ENCODE data around the gene ZP2. TPM values are rescaled to one million over a fixed set of nuclear protein-coding genes. Genes with fewer than 3 reads are reported as not detected.
"Not testable (repeated sequence)": the region's sequence is repeated elsewhere in the genome, so short reads cannot be mapped to it uniquely, and the experiment has no call there.

ZP2 gene
- total RNA-seq (not detected), total RNA-seq (0 to 0.09 (median 0) reads per million in 29 experiments)
- not detected for total RNA-seq (2013)

DNA sequence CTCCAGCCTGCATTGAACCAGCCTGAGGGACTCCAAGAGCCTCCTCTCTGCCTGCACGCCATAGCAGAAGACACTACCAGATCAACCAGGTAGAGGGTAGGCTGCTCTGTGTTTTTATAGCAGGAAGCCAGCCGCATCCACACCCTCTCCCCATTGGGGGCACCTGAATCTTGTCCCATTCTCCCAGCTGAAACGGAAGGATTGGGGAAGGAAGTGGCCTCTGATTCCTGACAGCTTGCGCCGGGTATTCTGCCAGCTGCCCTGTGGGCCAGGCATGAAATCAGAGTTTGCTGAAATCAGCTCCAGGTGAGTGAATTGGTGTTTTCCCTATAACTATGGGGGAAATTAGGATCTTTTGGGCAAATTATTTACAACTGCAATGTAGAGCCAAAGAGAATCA, at the start of gene ZP2:
Gene ZP2 (minus strand): TSS at position 89 of the 400 bp plus-strand sequence. CDS start 27 bp downstream, at position 62.
- H3K9me3 ChIP-seq, result no peaks in the 10 kb centered on the region
- ChIA-PET POLR2A (no interaction called here), CTCF (no interaction called here)
- no peaks in the 10 kb centered on the region for H3K4me1 Mint-ChIP-seq
- no peak within 1 kb of the TSS for H3K4me3 ChIP-seq (ENCODE audit: control insufficient read depth in 1 of 2, extremely low read depth in 1 of 2, low read length in 1 of 2)
- H3K27me3 Mint-ChIP-seq, result peaks cover 23 to 28% of the 10 kb centered on the region in 2 donors
- H3K4me1 ChIP-seq (ENCODE audit: control insufficient read depth in 1 of 2, extremely low read depth in 1 of 2, insufficient read depth in 2 of 2, low read length in 2 of 2), result no peaks in the 10 kb centered on the region
- H3K9me3 Mint-ChIP-seq, result no peaks in the 10 kb centered on the region
- 75% methylated on average over 2 of the region's 5 CpGs for WGBS (ENCODE audit: insufficient coverage)
- no peaks in the 10 kb centered on the region for H3K36me3 ChIP-seq (ENCODE audit: control insufficient read depth in 2 of 2, extremely low read depth in 1 of 2, insufficient read depth in 1 of 2, low read length in 1 of 2)
- H3K4me3 Mint-ChIP-seq, result no peak within 1 kb of the TSS
- H3K27ac Mint-ChIP-seq, result no peak within 1 kb of the TSS
- DNase-seq (no peak), ATAC-seq (replicated peaks in 1 of 4) (no peak)
- peaks cover 3 to 14% of the 10 kb centered on the region in 2 experiments for H3K27me3 ChIP-seq (replicated peaks in 1 of 2; ENCODE audit: control insufficient read depth in 2 of 2, extremely low read depth in 1 of 2, insufficient read depth in 2 of 2, low read length in 1 of 2)
- H3K36me3 Mint-ChIP-seq, result no peaks in the 10 kb centered on the region
- no peak within 1 kb of the TSS for H3K27ac ChIP-seq (ENCODE audit: low read length)

DNA sequence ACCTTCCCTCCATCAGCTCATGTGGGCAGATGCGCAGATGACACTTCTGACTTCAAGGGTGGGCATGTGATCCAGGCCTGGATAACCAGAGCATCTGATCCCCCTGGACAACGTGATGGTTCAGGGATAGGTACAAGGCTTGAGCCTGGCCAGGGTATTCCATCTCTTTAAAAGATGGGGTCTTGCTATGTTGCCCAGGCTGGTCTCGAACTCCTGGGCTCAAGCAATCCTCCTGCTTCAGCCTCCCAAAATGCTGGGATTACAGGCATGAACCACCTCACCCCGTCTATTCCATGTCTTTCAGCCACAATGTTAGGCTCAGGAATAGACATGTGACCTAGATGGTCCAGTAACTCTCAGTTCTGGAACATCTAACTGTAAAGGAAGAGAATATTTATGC, 45.9 kb upstream of the ZP2 start:
- 80% methylated on average over 3 of the region's 4 CpGs for WGBS (ENCODE audit: insufficient coverage)
- H3K4me3 Mint-ChIP-seq, result no peak overlapping the region
- CTCF ChIA-PET, result no interaction called here
- H3K4me1 Mint-ChIP-seq, result no peaks in the 10 kb centered on the region
- no peaks in the 10 kb centered on the region for H3K36me3 ChIP-seq (ENCODE audit: control insufficient read depth in 2 of 2, extremely low read depth in 1 of 2, insufficient read depth in 1 of 2, low read length in 1 of 2)
- H3K27me3 Mint-ChIP-seq, result peaks cover 8 to 9% of the 10 kb centered on the region in 2 donors
- no peaks in the 10 kb centered on the region for H3K36me3 Mint-ChIP-seq
- POLR2A ChIA-PET, result no interaction called here
- DNase-seq (no peak), ATAC-seq (replicated peaks in 1 of 4) (no peak)
- H3K27ac ChIP-seq (ENCODE audit: low read length), result no peak overlapping the region
- H3K9me3 Mint-ChIP-seq, result no peaks in the 10 kb centered on the region
- no peak overlapping the region for H3K4me3 ChIP-seq (ENCODE audit: control insufficient read depth in 1 of 2, extremely low read depth in 1 of 2, low read length in 1 of 2)
- H3K4me1 ChIP-seq (ENCODE audit: control insufficient read depth in 1 of 2, extremely low read depth in 1 of 2, insufficient read depth in 2 of 2, low read length in 2 of 2), result no peaks in the 10 kb centered on the region
- H3K27ac Mint-ChIP-seq, result no peak overlapping the region
- H3K9me3 ChIP-seq, result no peaks in the 10 kb centered on the region
- H3K27me3 ChIP-seq (replicated peaks in 1 of 2; ENCODE audit: control insufficient read depth in 2 of 2, extremely low read depth in 1 of 2, insufficient read depth in 2 of 2, low read length in 1 of 2), result peaks cover 3 to 18% of the 10 kb centered on the region in 2 experiments

DNA sequence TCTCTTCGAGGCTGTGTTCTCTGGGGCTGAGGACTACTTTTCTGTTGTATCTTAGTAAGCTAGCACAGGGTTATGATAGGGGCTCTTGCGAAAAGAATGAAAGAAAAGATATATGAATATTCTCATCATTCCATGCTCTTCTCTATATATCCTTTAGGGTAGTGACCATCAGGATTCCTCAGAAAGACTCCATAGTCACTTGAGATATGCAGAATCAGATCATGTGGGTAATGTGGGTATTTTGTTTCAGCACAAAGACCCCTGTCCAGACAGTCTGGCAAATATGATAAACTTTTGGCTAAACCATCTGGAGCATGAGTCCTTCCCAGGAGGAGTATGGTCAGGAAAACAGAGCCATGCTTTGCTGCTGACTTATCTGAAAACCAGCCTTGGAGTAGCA, 45.3 kb upstream of the ZP2 start:
- DNase-seq (no peak), ATAC-seq (replicated peaks in 1 of 4) (no peak)
- Mint-ChIP-seq H3K4me3 (no peak overlapping the region), H3K36me3 (no peaks in the 10 kb centered on the region), H3K27ac (no peak overlapping the region), H3K27me3 (peaks cover 9 to 10% of the 10 kb centered on the region in 2 donors), H3K9me3 (no peaks in the 10 kb centered on the region), H3K4me1 (no peaks in the 10 kb centered on the region)
- no peaks in the 10 kb centered on the region for H3K36me3 ChIP-seq (ENCODE audit: control insufficient read depth in 2 of 2, extremely low read depth in 1 of 2, insufficient read depth in 1 of 2, low read length in 1 of 2)
- H3K27ac ChIP-seq (ENCODE audit: low read length), result no peak overlapping the region
- H3K9me3 ChIP-seq, result no peaks in the 10 kb centered on the region
- no peaks in the 10 kb centered on the region for H3K4me1 ChIP-seq (ENCODE audit: control insufficient read depth in 1 of 2, extremely low read depth in 1 of 2, insufficient read depth in 2 of 2, low read length in 2 of 2)
- H3K27me3 ChIP-seq (replicated peaks in 1 of 2; ENCODE audit: control insufficient read depth in 2 of 2, extremely low read depth in 1 of 2, insufficient read depth in 2 of 2, low read length in 1 of 2), result peaks cover 3 to 18% of the 10 kb centered on the region in 2 experiments
- no CpG with 5 or more reads among the region's 2 CpGs for WGBS (ENCODE audit: insufficient coverage)
- ChIA-PET POLR2A (no interaction called here), CTCF (no interaction called here)
- H3K4me3 ChIP-seq (ENCODE audit: control insufficient read depth in 1 of 2, extremely low read depth in 1 of 2, low read length in 1 of 2), result no peak overlapping the region

GRCh38 chr16:21253470-21253869, 42.1 kb upstream of the ZP2 start:
- ChIA-PET POLR2A (no interaction called here), CTCF (no interaction called here)

GRCh38 chr16:21250072-21250923, 38.9 kb upstream of the ZP2 start:
- no peaks in the 10 kb centered on the region for H3K9me3 ChIP-seq
- Mint-ChIP-seq H3K4me3 (no peak overlapping the region), H3K27me3 (peaks cover 30 to 32% of the 10 kb centered on the region in 2 donors), H3K27ac (no peak overlapping the region), H3K9me3 (no peaks in the 10 kb centered on the region), H3K4me1 (no peaks in the 10 kb centered on the region), H3K36me3 (no peaks in the 10 kb centered on the region)
- H3K27ac ChIP-seq (ENCODE audit: low read length), result no peak overlapping the region
- no peaks in the 10 kb centered on the region for H3K36me3 ChIP-seq (ENCODE audit: control insufficient read depth in 2 of 2, extremely low read depth in 1 of 2, insufficient read depth in 1 of 2, low read length in 1 of 2)
- peaks cover 0 to 11% of the 10 kb centered on the region in 2 experiments for H3K27me3 ChIP-seq (replicated peaks in 1 of 2; ENCODE audit: control insufficient read depth in 2 of 2, extremely low read depth in 1 of 2, insufficient read depth in 2 of 2, low read length in 1 of 2)
- 57% methylated on average over 9 of the region's 15 CpGs for WGBS (ENCODE audit: insufficient coverage)
- no peak for ATAC-seq (replicated peaks in 1 of 4)
- CTCF ChIA-PET, result interaction anchor here in 1 of 2 donors (0.6 kb wide), 1 partner anchor 22 kb away, joined by 4 read pairs; no protein-coding TSS in a partner anchor
- no peaks in the 10 kb centered on the region for H3K4me1 ChIP-seq (ENCODE audit: control insufficient read depth in 1 of 2, extremely low read depth in 1 of 2, insufficient read depth in 2 of 2, low read length in 2 of 2)
- no peak overlapping the region for H3K4me3 ChIP-seq (ENCODE audit: control insufficient read depth in 1 of 2, extremely low read depth in 1 of 2, low read length in 1 of 2)
- POLR2A ChIA-PET, result no interaction called here
- DNase-seq, result no peak

More at GRCh38 chr16:21253470-21253869, 42.1 kb upstream of the ZP2 start:
- H3K4me3 ChIP-seq (ENCODE audit: control insufficient read depth in 1 of 2, extremely low read depth in 1 of 2, low read length in 1 of 2), result no peak overlapping the region
- Mint-ChIP-seq H3K36me3 (no peaks in the 10 kb centered on the region), H3K4me3 (no peak overlapping the region), H3K27ac (no peak overlapping the region), H3K27me3 (peaks cover 22 to 27% of the 10 kb centered on the region in 2 donors), H3K9me3 (no peaks in the 10 kb centered on the region), H3K4me1 (no peaks in the 10 kb centered on the region)
- no CpG with 5 or more reads among the region's 3 CpGs for WGBS (ENCODE audit: insufficient coverage)
- peaks cover 3 to 18% of the 10 kb centered on the region in 2 experiments for H3K27me3 ChIP-seq (replicated peaks in 1 of 2; ENCODE audit: control insufficient read depth in 2 of 2, extremely low read depth in 1 of 2, insufficient read depth in 2 of 2, low read length in 1 of 2)
- no peak for ATAC-seq (replicated peaks in 1 of 4)
- DNase-seq, result no peak
- H3K36me3 ChIP-seq (ENCODE audit: control insufficient read depth in 2 of 2, extremely low read depth in 1 of 2, insufficient read depth in 1 of 2, low read length in 1 of 2), result no peaks in the 10 kb centered on the region
- H3K9me3 ChIP-seq, result no peaks in the 10 kb centered on the region
- H3K27ac ChIP-seq (ENCODE audit: low read length), result no peak overlapping the region
- no peaks in the 10 kb centered on the region for H3K4me1 ChIP-seq (ENCODE audit: control insufficient read depth in 1 of 2, extremely low read depth in 1 of 2, insufficient read depth in 2 of 2, low read length in 2 of 2)

DNA sequence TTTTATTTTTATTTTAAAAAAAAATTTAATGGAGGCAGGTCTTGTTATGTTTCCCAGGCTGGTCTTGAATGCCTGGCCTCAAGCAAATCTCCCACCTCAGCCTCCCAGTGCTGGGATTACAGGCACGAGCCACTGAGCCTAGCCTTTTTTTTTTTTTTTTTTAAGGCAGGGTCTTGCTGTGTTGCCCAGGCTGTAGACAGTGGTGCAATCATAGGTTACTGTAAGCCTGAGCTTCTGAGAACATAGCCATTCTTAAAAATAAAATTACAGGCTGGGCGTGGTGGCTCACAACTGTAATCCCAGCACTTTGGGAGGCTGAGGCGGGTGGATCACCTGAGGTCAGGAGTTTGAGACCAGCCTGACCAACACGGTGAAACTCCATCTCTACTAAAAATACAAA, 36.8 kb upstream of the ZP2 start:
- peaks cover 27 to 28% of the 10 kb centered on the region in 2 donors for H3K27me3 Mint-ChIP-seq
- WGBS (ENCODE audit: insufficient coverage), result no CpG with 5 or more reads among the region's 4 CpGs

More for the DNA sequence above, 36.8 kb upstream of the ZP2 start:
- H3K9me3 ChIP-seq; H3K9me3 Mint-ChIP-seq; CTCF ChIA-PET; H3K36me3 ChIP-seq (ENCODE audit: control insufficient read depth in 2 of 2, extremely low read depth in 1 of 2, insufficient read depth in 1 of 2, low read length in 1 of 2); DNase-seq; POLR2A ChIA-PET; H3K4me1 Mint-ChIP-seq; H3K4me3 Mint-ChIP-seq; ATAC-seq (replicated peaks in 1 of 4); H3K36me3 Mint-ChIP-seq; H3K27ac Mint-ChIP-seq; H3K4me3 ChIP-seq (ENCODE audit: control insufficient read depth in 1 of 2, extremely low read depth in 1 of 2, low read length in 1 of 2); H3K27ac ChIP-seq (ENCODE audit: low read length); H3K4me1 ChIP-seq (ENCODE audit: control insufficient read depth in 1 of 2, extremely low read depth in 1 of 2, insufficient read depth in 2 of 2, low read length in 2 of 2): not testable (repeated sequence)
- H3K27me3 ChIP-seq (replicated peaks in 1 of 2; ENCODE audit: control insufficient read depth in 2 of 2, extremely low read depth in 1 of 2, insufficient read depth in 2 of 2, low read length in 1 of 2), result peaks cover 0 to 11% of the 10 kb centered on the region in 2 experiments

Measured in T-cell (primary cell).